Liver (tissue), 9 donors: ENCODE measurements around the gene SPART. TPM values are rescaled to one million over a fixed set of nuclear protein-coding genes. Genes with fewer than 3 reads are reported as not detected.

Experiments
- DNase-seq: peaks from one replicate; pipeline ENCODE4 v3.0.0-alpha.2; 2017; ENCODE audit warnings: low spot score
- H3K27ac ChIP-seq, 2 donors: one replicate each; pipeline ENCODE4 v1.7.0; 2013; ENCODE audit warnings: inconsistent platforms in 2 of 2, low read length in 2 of 2, control low read depth in 1 of 2, low read depth in 1 of 2, mild to moderate bottlenecking in 1 of 2
- H3K27me3 ChIP-seq, 4 donors: one replicate each; pipeline versions ENCODE4 v1.6.1 to v1.7.0; 2013; ENCODE audit warnings: low read length in 3 of 4, inconsistent platforms in 1 of 4, mild to moderate bottlenecking in 1 of 4, moderate library complexity in 1 of 4; ENCODE audit not compliant: control insufficient read depth in 4 of 4, insufficient read depth in 4 of 4
- H3K36me3 ChIP-seq, 4 donors: one replicate each; pipeline versions ENCODE4 v1.6.1 to v1.7.0; 2013; ENCODE audit warnings: low read length in 3 of 4, mild to moderate bottlenecking in 3 of 4, low read depth in 1 of 4, moderate library complexity in 1 of 4; ENCODE audit not compliant: control insufficient read depth in 4 of 4, insufficient read depth in 3 of 4
- H3K4me1 ChIP-seq, 4 donors: one replicate each; pipeline versions ENCODE4 v1.6.1 to v1.7.0; 2013; ENCODE audit warnings: low read length in 3 of 4, mild to moderate bottlenecking in 3 of 4, moderate library complexity in 1 of 4; ENCODE audit not compliant: control insufficient read depth in 4 of 4, insufficient read depth in 4 of 4
- H3K4me3 ChIP-seq, 3 donors: one replicate each; pipeline versions ENCODE4 v1.6.1 to v1.7.0; 2013; ENCODE audit warnings: low read length in 3 of 3, control low read depth in 1 of 3, low read depth in 1 of 3, mild to moderate bottlenecking in 1 of 3
- H3K9ac ChIP-seq, 2 donors: one replicate each; pipeline ENCODE4 v1.7.0; 2013; ENCODE audit warnings: low read length in 2 of 2, mild to moderate bottlenecking in 2 of 2, moderate library complexity in 2 of 2, control low read depth in 1 of 2, low read depth in 1 of 2
- H3K9me3 ChIP-seq, 4 donors: one replicate each; pipeline versions ENCODE4 v1.6.1 to v1.7.0; 2013; ENCODE audit warnings: low read length in 3 of 4; ENCODE audit not compliant: control insufficient read depth in 4 of 4
- EGR1 ChIP-seq, 2 donors: IDR thresholded peaks; 2 replicates each; pipeline ENCODE4 v1.6.1; 2016 to 2018; ENCODE audit warnings: antibody characterized with exemption in 2 of 2, low read depth in 2 of 2
- FOXA1 ChIP-seq: IDR thresholded peaks from 2 replicates; pipeline ENCODE4 v1.6.1; 2016; ENCODE audit warnings: antibody characterized with exemption
- FOXA2 ChIP-seq: IDR thresholded peaks from 2 replicates; pipeline ENCODE4 v1.6.1; 2016; ENCODE audit warnings: antibody characterized with exemption
- GABPA ChIP-seq, 2 donors: IDR thresholded peaks in 1 of 2; conservative IDR thresholded peaks in 1 of 2; 2 replicates each; pipeline ENCODE4 v1.6.1; 2016; ENCODE audit warnings: antibody characterized with exemption in 2 of 2, mild to moderate bottlenecking in 1 of 2, moderate library complexity in 1 of 2
- HNF4A ChIP-seq, 2 donors: conservative IDR thresholded peaks; 2 replicates each; pipeline ENCODE4 v1.6.1; 2016; ENCODE audit warnings: antibody characterized with exemption in 2 of 2, mild to moderate bottlenecking in 2 of 2
- HNF4G ChIP-seq: IDR thresholded peaks from 2 replicates; pipeline ENCODE4 v1.6.1; 2016; ENCODE audit warnings: antibody characterized with exemption
- JUND ChIP-seq, 2 donors: IDR thresholded peaks; 2 replicates each; pipeline ENCODE4 v1.6.1; 2016; ENCODE audit warnings: antibody characterized with exemption in 2 of 2
- NR2F2 ChIP-seq: IDR thresholded peaks from 2 replicates; pipeline ENCODE4 v1.6.1; 2016; ENCODE audit warnings: antibody characterized with exemption
- RAD21 ChIP-seq, 2 donors: IDR thresholded peaks; 2 replicates each; pipeline ENCODE4 v1.6.1; 2016; ENCODE audit warnings: antibody characterized with exemption in 2 of 2, mild to moderate bottlenecking in 2 of 2
- RXRA ChIP-seq, 2 donors: IDR thresholded peaks; 2 replicates each; pipeline ENCODE4 v1.6.1; 2017 to 2018; ENCODE audit warnings: antibody characterized with exemption in 2 of 2, mild to moderate bottlenecking in 1 of 2
- SP1 ChIP-seq: IDR thresholded peaks from 2 replicates; pipeline ENCODE4 v1.6.1; 2018; ENCODE audit warnings: antibody characterized with exemption, mild to moderate bottlenecking
- TAF1 ChIP-seq: conservative IDR thresholded peaks from 2 replicates; pipeline ENCODE4 v1.6.1; 2016; ENCODE audit warnings: antibody characterized with exemption, mild to moderate bottlenecking
- YY1 ChIP-seq: IDR thresholded peaks from 2 replicates; pipeline ENCODE4 v1.6.1; 2016; ENCODE audit warnings: antibody characterized with exemption, mild to moderate bottlenecking
- WGBS: extraction: QIAGEN DNeasy Blood & Tissue Kit; methylation state at CpG from one replicate; pipeline ENCODE4 v1.1.7; 2013; 5-methylcytosine and 5-hydroxymethylcytosine counted together
- polyA plus RNA-seq, 2 donors: library from polyadenylated mRNA; stranded (reverse) in 1 of 2; unstranded in 1 of 2; fragments of 200-250 nt in 1 of 2; fragments of >200 nt in 1 of 2; fragmentation: Nextera tagmentation in 1 of 2; extraction: Ambion mirVana in 1 of 2; gene quantifications; one replicate each; pipeline versions ENCODE4 v1.2.1 to v1.2.3, GENCODE V29; 2013 to 2015
- total RNA-seq, 2 donors: library from RNA; depleted of rRNA; stranded (reverse); fragments of >200 nt; gene quantifications; one replicate each; pipeline ENCODE4 v1.2.3, GENCODE V29; 2014
- TF ChIP-seq, protein P1 (sequence below): IDR thresholded peaks from 2 replicates; pipeline ENCODE4 v1.6.1; 2016; ENCODE audit warnings: antibody characterized with exemption
- TF ChIP-seq, protein P2 (sequence below): fragments of 150-350 bp; IDR thresholded peaks from 2 replicates; pipeline ENCODE4 v1.5.1; 2017; ENCODE audit warnings: improper control_type of control experiment, low read depth, low read length; ENCODE audit not compliant: missing input control
- TF ChIP-seq, protein P3 (sequence below): IDR thresholded peaks from 2 replicates; pipeline ENCODE4 v1.6.1; 2016; ENCODE audit warnings: antibody characterized with exemption, mild to moderate bottlenecking
- TF ChIP-seq, protein P4 (sequence below): IDR thresholded peaks from 2 replicates; pipeline ENCODE4 v1.6.1; 2016; ENCODE audit warnings: antibody characterized with exemption
- donor health status: healthy.
- donor health status: healthy.
- donor health status: healthy.
- donor health status: healthy.
- donor health status: healthy.

Gene SPART
- total and polyA plus RNA-seq, 4 donors: 6.9 to 15.3 (median 11.0) TPM

DNA sequence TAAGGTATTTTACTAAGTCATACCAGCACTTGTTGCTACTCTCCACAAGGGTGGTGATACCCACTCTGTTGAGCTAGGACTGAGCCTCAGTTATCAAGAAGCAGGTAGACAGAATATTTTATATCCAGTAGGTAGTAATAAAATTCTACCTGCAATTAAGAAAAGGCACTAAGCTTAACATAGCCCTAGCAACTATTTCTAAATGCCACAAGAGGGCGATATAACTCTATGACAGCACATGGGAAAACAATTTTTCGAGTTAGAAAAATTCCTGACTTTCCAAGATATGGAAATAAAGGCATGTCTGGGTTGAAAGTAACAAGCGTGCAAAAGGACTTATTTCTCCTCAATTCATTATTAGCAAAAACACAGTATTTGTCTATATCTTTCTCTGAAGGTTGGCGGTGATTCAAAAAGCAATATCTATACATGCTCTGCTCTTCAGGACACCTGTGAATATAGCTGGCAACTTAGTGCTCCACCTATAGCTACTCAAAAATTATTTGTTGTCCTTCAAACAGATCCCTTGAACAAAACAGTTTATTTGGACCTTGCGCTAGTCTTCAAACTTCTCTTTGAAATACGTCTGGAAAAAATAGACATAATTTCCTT is 63.3 kb downstream of the SPART start:
- WGBS: 42% methylated on average over 6 of the region's 6 CpGs
- TF ChIP-seq SP1 (no peak), JUND (IDR thresholded peaks at IDR 0.05) (no peak), RXRA (IDR thresholded peaks at IDR 0.05) (no peak), RAD21 (IDR thresholded peaks at IDR 0.05) (peak; percentile 93)
- TF ChIP-seq, protein P1, sequence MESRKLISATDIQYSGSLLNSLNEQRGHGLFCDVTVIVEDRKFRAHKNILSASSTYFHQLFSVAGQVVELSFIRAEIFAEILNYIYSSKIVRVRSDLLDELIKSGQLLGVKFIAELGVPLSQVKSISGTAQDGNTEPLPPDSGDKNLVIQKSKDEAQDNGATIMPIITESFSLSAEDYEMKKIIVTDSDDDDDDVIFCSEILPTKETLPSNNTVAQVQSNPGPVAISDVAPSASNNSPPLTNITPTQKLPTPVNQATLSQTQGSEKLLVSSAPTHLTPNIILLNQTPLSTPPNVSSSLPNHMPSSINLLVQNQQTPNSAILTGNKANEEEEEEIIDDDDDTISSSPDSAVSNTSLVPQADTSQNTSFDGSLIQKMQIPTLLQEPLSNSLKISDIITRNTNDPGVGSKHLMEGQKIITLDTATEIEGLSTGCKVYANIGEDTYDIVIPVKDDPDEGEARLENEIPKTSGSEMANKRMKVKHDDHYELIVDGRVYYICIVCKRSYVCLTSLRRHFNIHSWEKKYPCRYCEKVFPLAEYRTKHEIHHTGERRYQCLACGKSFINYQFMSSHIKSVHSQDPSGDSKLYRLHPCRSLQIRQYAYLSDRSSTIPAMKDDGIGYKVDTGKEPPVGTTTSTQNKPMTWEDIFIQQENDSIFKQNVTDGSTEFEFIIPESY: no peak
- TF ChIP-seq, protein P2, sequence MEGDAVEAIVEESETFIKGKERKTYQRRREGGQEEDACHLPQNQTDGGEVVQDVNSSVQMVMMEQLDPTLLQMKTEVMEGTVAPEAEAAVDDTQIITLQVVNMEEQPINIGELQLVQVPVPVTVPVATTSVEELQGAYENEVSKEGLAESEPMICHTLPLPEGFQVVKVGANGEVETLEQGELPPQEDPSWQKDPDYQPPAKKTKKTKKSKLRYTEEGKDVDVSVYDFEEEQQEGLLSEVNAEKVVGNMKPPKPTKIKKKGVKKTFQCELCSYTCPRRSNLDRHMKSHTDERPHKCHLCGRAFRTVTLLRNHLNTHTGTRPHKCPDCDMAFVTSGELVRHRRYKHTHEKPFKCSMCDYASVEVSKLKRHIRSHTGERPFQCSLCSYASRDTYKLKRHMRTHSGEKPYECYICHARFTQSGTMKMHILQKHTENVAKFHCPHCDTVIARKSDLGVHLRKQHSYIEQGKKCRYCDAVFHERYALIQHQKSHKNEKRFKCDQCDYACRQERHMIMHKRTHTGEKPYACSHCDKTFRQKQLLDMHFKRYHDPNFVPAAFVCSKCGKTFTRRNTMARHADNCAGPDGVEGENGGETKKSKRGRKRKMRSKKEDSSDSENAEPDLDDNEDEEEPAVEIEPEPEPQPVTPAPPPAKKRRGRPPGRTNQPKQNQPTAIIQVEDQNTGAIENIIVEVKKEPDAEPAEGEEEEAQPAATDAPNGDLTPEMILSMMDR: peak; percentile 80
- H3K9ac ChIP-seq: no peak overlapping the region

DNA sequence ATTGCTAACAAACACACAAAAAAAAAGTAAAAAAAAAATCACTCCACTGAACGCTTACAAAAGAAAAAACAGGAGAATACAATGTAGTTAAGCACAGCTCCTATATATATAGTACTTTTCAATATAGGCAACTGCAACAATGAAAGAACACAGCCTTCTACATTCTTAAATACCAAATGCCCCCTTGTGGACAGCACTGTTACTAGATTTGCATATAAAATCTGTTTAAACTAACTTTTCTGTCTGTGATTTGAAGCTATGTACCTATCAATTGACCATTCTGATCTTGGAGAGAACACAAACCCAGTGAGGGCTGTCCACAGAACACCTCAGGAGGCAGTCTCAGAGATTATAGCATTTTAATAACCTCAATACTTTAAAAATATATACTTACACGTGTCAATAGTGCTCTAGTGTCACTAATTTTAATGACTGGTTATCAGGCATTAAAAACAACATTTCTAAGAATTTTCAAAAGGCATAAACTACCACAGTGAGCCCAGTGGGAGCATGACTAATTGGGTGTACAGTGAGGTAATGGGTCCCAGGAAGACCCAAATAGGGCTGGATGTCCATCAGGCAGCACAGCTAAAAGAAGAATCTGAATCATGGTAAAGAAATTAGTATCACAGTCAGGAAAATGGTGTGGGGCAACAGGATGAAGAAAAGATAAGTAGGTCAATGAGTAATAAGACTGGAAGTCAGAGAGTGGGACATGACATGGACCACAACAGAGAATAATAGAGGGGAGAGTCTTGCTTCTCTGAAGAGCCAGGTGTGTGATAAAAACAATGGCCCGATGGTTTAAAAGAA is 70.8 kb downstream of the SPART start:
- H3K9ac ChIP-seq: no peak overlapping the region
- TF ChIP-seq, protein P3, sequence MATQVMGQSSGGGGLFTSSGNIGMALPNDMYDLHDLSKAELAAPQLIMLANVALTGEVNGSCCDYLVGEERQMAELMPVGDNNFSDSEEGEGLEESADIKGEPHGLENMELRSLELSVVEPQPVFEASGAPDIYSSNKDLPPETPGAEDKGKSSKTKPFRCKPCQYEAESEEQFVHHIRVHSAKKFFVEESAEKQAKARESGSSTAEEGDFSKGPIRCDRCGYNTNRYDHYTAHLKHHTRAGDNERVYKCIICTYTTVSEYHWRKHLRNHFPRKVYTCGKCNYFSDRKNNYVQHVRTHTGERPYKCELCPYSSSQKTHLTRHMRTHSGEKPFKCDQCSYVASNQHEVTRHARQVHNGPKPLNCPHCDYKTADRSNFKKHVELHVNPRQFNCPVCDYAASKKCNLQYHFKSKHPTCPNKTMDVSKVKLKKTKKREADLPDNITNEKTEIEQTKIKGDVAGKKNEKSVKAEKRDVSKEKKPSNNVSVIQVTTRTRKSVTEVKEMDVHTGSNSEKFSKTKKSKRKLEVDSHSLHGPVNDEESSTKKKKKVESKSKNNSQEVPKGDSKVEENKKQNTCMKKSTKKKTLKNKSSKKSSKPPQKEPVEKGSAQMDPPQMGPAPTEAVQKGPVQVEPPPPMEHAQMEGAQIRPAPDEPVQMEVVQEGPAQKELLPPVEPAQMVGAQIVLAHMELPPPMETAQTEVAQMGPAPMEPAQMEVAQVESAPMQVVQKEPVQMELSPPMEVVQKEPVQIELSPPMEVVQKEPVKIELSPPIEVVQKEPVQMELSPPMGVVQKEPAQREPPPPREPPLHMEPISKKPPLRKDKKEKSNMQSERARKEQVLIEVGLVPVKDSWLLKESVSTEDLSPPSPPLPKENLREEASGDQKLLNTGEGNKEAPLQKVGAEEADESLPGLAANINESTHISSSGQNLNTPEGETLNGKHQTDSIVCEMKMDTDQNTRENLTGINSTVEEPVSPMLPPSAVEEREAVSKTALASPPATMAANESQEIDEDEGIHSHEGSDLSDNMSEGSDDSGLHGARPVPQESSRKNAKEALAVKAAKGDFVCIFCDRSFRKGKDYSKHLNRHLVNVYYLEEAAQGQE: no peak
- TF ChIP-seq RAD21 (IDR thresholded peaks at IDR 0.05): peak; percentile 69 to 74
- no peak for TF ChIP-seq JUND (IDR thresholded peaks at IDR 0.05)
- no peak for TF ChIP-seq NR2F2
- no peak for TF ChIP-seq TAF1
- no peak for TF ChIP-seq GABPA (IDR thresholded peaks at IDR 0.05 in 1 of 2, conservative IDR thresholded peaks at IDR 0.05 in 1 of 2)
- no peak for TF ChIP-seq FOXA1
- TF ChIP-seq RXRA (IDR thresholded peaks at IDR 0.05): no peak
- TF ChIP-seq HNF4A (conservative IDR thresholded peaks at IDR 0.05): no peak
- no peak for TF ChIP-seq SP1
- TF ChIP-seq FOXA2: no peak
- no peak for TF ChIP-seq EGR1 (IDR thresholded peaks at IDR 0.05; ENCODE audit: low read depth in 2 of 2)
- TF ChIP-seq, protein P1: no peak
- no peak for TF ChIP-seq HNF4G
- TF ChIP-seq, protein P4, sequence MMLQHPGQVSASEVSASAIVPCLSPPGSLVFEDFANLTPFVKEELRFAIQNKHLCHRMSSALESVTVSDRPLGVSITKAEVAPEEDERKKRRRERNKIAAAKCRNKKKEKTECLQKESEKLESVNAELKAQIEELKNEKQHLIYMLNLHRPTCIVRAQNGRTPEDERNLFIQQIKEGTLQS: no peak
- no peak for TF ChIP-seq YY1
- TF ChIP-seq, protein P2: peak; percentile 42
- 58% methylated on average over 3 of the region's 3 CpGs for WGBS
- H3K4me1 ChIP-seq: no peaks in the 10 kb centered on the region
- H3K27me3 ChIP-seq: no peaks in the 10 kb centered on the region
- H3K36me3 ChIP-seq: no peaks in the 10 kb centered on the region
- H3K4me3 ChIP-seq: no peak overlapping the region
- no peak overlapping the region for H3K27ac ChIP-seq
- H3K9me3 ChIP-seq: no peaks in the 10 kb centered on the region
- DNase-seq: no peak

More for the DNA sequence above, 63.3 kb downstream of the SPART start:
- Histone ChIP-seq H3K4me1 (peaks cover 0 to 3% (median 0%) of the 10 kb centered on the region in 4 donors), H3K36me3 (no peaks in the 10 kb centered on the region), H3K27ac (no peak overlapping the region), H3K4me3 (no peak overlapping the region), H3K27me3 (peaks cover 0 to 9% (median 0%) of the 10 kb centered on the region in 4 donors), H3K9me3 (no peaks in the 10 kb centered on the region)
- no peak for DNase-seq
